ENCODE measurements around the gene LRCH1.

DNA sequence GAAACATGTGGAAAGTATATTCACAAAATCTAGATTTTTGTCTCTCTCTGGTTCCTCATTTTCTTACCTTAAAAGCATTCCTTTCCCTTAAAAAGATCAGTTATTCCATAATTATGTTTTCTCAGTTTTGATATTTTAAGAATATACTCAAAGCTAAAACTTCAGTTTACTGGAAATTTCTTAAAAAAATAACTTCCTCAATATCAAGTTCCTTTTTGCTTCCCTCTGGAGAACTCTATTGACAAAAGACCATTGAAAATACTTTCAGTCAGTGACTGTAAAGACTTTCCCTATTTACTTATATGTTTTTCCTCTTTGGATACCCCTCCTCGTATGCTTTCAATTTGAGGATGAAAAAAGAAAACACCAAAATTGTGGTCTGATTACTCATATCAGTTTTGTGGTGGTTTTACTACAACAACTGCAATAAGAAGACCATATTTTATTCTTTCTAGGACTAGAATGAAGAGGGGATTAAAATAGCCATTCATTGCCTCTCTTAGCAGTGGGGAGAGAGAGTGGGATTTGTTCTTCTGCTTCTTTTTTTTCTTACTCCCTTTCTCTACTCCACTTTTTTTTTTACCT lies 130.8 kb downstream of the LRCH1 start:
- TF ChIP-seq CTCF (IDR thresholded peaks at IDR 0.05) (no peak), YY1 (IDR thresholded peaks at IDR 0.05; ENCODE audit: low read depth) (no peak)

Measured in SK-N-SH (cell line).